ENCODE results near the gene DCC. TPM values are rescaled to one million over a fixed set of nuclear protein-coding genes. Genes with fewer than 3 reads are reported as not detected.

Gene DCC
- total RNA-seq, 1 donor from 2014 or later, result 0.24 TPM

DNA sequence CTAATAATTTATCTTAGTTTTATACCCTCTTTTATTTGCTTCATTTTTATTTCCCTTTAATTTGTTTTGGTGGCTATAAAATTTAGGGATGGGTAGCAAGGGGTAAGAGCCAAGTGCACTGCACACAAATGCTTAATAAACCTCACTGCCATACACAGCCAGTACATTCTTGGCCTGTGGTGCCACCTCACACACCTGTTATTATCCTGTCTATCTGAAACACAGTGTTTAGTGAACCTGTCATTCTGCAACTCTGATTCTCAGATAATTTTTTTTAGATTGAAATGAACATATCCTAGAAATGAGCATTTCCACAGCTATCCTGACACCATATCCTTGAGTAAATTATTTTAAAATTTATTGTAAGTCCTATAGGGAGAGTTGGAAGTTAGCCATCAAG, 807.5 kb downstream of the DCC start:
- TF ChIP-seq, protein P1, sequence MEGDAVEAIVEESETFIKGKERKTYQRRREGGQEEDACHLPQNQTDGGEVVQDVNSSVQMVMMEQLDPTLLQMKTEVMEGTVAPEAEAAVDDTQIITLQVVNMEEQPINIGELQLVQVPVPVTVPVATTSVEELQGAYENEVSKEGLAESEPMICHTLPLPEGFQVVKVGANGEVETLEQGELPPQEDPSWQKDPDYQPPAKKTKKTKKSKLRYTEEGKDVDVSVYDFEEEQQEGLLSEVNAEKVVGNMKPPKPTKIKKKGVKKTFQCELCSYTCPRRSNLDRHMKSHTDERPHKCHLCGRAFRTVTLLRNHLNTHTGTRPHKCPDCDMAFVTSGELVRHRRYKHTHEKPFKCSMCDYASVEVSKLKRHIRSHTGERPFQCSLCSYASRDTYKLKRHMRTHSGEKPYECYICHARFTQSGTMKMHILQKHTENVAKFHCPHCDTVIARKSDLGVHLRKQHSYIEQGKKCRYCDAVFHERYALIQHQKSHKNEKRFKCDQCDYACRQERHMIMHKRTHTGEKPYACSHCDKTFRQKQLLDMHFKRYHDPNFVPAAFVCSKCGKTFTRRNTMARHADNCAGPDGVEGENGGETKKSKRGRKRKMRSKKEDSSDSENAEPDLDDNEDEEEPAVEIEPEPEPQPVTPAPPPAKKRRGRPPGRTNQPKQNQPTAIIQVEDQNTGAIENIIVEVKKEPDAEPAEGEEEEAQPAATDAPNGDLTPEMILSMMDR (IDR thresholded peaks at IDR 0.05), result no peak
- Mint-ChIP-seq H3K9me3 (ENCODE audit: unreplicated experiment) (peaks cover 8% of the 10 kb centered on the region), H3K27ac (ENCODE audit: unreplicated experiment) (no peak overlapping the region), H3K27me3 (ENCODE audit: unreplicated experiment) (no peaks in the 10 kb centered on the region), H3K4me1 (ENCODE audit: unreplicated experiment) (no peaks in the 10 kb centered on the region), H3K36me3 (ENCODE audit: unreplicated experiment) (no peaks in the 10 kb centered on the region), H3K4me3 (ENCODE audit: unreplicated experiment) (no peak overlapping the region)
- no peak for DNase-seq (ENCODE audit: extremely low spot score, unreplicated experiment)

DNA sequence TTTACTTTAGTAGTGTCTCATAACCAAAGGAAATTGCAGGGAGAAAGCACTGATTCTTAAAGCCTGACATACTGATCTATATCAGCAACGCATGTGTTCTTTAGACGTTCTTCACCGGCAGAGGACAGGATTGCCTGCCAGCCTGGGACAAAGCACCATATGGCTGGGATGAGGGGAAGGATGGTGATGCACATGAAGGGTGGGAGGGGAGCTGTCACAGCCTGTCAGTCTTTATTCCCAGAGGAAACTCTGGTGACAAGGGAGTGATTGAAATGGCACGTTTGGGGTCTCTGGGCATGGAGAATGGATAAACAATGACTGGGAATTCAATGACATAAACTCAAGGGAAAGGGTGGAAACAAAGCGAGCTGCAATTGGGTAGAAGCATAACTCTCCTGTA, 808.1 kb downstream of the DCC start:
- no peak for DNase-seq (ENCODE audit: extremely low spot score, unreplicated experiment)
- Mint-ChIP-seq H3K4me3 (ENCODE audit: unreplicated experiment) (no peak overlapping the region), H3K27ac (ENCODE audit: unreplicated experiment) (no peak overlapping the region), H3K4me1 (ENCODE audit: unreplicated experiment) (no peaks in the 10 kb centered on the region), H3K36me3 (ENCODE audit: unreplicated experiment) (no peaks in the 10 kb centered on the region), H3K27me3 (ENCODE audit: unreplicated experiment) (no peaks in the 10 kb centered on the region), H3K9me3 (ENCODE audit: unreplicated experiment) (peaks cover 8% of the 10 kb centered on the region)
- TF ChIP-seq, protein P1 (IDR thresholded peaks at IDR 0.05), result no peak

DNA sequence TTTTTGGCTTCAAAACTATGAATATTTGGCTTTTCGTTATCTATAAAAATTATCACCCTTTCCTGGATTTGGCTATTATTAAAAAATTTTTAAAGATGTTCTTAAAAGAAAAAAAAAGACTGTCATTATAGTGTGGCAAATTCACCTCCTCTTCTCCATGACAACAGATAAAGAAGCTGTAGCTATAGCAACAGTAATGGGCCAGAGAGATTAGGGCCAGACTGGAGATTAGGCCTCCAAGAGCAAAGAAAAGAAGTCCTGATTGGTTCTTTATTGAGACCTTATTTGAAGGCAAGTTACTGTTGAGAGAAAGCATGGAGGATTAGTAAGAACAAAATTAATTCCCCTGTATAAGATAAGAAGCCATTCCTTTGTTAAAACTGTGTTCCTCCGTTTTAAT, 812.5 kb downstream of the DCC start:
- Mint-ChIP-seq H3K27me3 (ENCODE audit: unreplicated experiment) (no peaks in the 10 kb centered on the region), H3K27ac (ENCODE audit: unreplicated experiment) (no peak overlapping the region), H3K4me3 (ENCODE audit: unreplicated experiment) (no peak overlapping the region), H3K36me3 (ENCODE audit: unreplicated experiment) (no peaks in the 10 kb centered on the region), H3K4me1 (ENCODE audit: unreplicated experiment) (no peaks in the 10 kb centered on the region), H3K9me3 (ENCODE audit: unreplicated experiment) (no peaks in the 10 kb centered on the region)
- TF ChIP-seq, protein P1 (IDR thresholded peaks at IDR 0.05), result no peak
- DNase-seq (ENCODE audit: extremely low spot score, unreplicated experiment), result no peak

DNA sequence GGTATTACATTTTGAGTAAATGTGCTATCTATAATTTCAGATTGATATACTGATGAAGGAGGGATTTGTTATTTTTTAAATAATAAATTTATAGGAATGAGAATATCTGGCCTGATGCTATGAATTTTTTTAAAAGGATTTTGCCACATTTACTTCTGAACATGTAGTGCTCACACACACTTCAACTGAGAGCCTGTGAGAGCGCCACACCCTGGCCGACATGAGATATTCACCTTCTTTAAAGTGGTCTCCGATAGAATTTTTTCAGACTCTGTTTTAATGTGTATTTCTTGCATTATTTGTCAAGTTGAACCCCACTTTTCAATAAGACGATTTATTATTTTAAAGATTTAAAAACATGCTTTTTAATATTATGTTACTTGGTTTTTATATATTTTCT, 813.3 kb downstream of the DCC start:
- no peaks in the 10 kb centered on the region for H3K27me3 Mint-ChIP-seq (ENCODE audit: unreplicated experiment)
- H3K36me3 Mint-ChIP-seq (ENCODE audit: unreplicated experiment), result no peaks in the 10 kb centered on the region
- no peak overlapping the region for H3K4me3 Mint-ChIP-seq (ENCODE audit: unreplicated experiment)
- no peaks in the 10 kb centered on the region for H3K4me1 Mint-ChIP-seq (ENCODE audit: unreplicated experiment)
- TF ChIP-seq, protein P1 (IDR thresholded peaks at IDR 0.05), result no peak
- DNase-seq (ENCODE audit: extremely low spot score, unreplicated experiment), result no peak
- H3K9me3 Mint-ChIP-seq (ENCODE audit: unreplicated experiment), result no peaks in the 10 kb centered on the region
- H3K27ac Mint-ChIP-seq (ENCODE audit: unreplicated experiment), result no peak overlapping the region

DNA sequence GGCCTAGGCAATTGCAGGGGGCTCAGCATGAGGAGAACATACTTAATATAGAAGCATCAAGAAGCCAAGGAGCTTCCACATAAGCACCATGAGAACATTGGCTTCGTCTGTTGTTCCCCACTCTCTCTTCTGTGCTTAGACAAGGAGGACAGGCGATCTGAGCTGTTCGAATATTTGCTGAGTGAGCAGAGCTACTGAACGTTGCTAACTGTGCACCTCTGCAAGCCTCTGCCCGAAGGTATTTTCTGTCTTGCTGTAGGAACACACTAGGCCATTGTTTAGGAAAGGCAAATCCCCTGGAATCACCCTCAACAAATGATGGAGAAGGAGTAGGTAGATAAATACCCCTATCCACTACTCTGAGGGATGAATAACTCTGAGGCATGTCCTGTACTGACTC, 813.8 kb downstream of the DCC start:
- Mint-ChIP-seq H3K27me3 (ENCODE audit: unreplicated experiment) (no peaks in the 10 kb centered on the region), H3K36me3 (ENCODE audit: unreplicated experiment) (no peaks in the 10 kb centered on the region), H3K4me1 (ENCODE audit: unreplicated experiment) (no peaks in the 10 kb centered on the region), H3K27ac (ENCODE audit: unreplicated experiment) (no peak overlapping the region), H3K9me3 (ENCODE audit: unreplicated experiment) (no peaks in the 10 kb centered on the region), H3K4me3 (ENCODE audit: unreplicated experiment) (no peak overlapping the region)
- DNase-seq (ENCODE audit: extremely low spot score, unreplicated experiment), result no peak
- TF ChIP-seq, protein P1 (IDR thresholded peaks at IDR 0.05), result no peak
